Hepatocyte (in vitro differentiated cells): ENCODE data around the gene HSPB2. TPM values are rescaled to one million over a fixed set of nuclear protein-coding genes. Genes with fewer than 3 reads are reported as not detected.

ENCODE experiments used
- DNase-seq: peaks from one replicate; pipeline ENCODE4 v3.0.0-alpha.2; 2016; ENCODE audit warnings: low spot score
- H2AFZ ChIP-seq: fragments of 200-600 bp; sonication (generic); 2 replicates; pipeline ENCODE4 v1.6.0; 2016; ENCODE audit warnings: antibody characterized with exemption, mild to moderate bottlenecking
- H3K27ac ChIP-seq: fragments of 200-600 bp; sonication (generic); 2 replicates; pipeline ENCODE4 v1.5.1; 2016; ENCODE audit warnings: mild to moderate bottlenecking
- H3K27me3 ChIP-seq: fragments of 200-600 bp; sonication (generic); 2 replicates; pipeline ENCODE4 v1.6.1; 2016
- H3K36me3 ChIP-seq: fragments of 200-600 bp; sonication (generic); replicated peaks from 2 replicates; pipeline ENCODE4 v1.5.1; 2016; ENCODE audit warnings: low read depth; ENCODE audit not compliant: insufficient read depth
- H3K4me1 ChIP-seq: fragments of 200-600 bp; sonication (generic); 2 replicates; pipeline ENCODE4 v1.5.1; 2016; ENCODE audit warnings: mild to moderate bottlenecking, moderate library complexity; ENCODE audit not compliant: insufficient read depth
- H3K4me2 ChIP-seq: fragments of 200-600 bp; sonication (generic); 2 replicates; pipeline ENCODE4 v1.6.0; 2016
- H3K4me3 ChIP-seq: fragments of 200-600 bp; sonication (generic); 2 replicates; pipeline ENCODE4 v1.5.1; 2016; ENCODE audit warnings: mild to moderate bottlenecking
- H3K79me2 ChIP-seq: fragments of 200-600 bp; sonication (generic); 2 replicates; pipeline ENCODE4 v1.6.0; 2017; ENCODE audit warnings: mild to moderate bottlenecking
- H3K9me2 ChIP-seq: fragments of 200-600 bp; sonication (generic); replicated peaks from 2 replicates; pipeline ENCODE4 v1.6.0; 2017; ENCODE audit warnings: mild to moderate bottlenecking; ENCODE audit not compliant: insufficient read depth
- H3K9me3 ChIP-seq: fragments of 200-600 bp; sonication (generic); 2 replicates; pipeline ENCODE4 v1.5.1; 2016; ENCODE audit warnings: low read depth, mild to moderate bottlenecking
- H4K20me1 ChIP-seq: fragments of 200-600 bp; sonication (generic); 2 replicates; pipeline ENCODE4 v1.6.0; 2016; ENCODE audit warnings: mild to moderate bottlenecking; ENCODE audit not compliant: insufficient read depth, poor library complexity, severe bottlenecking
- EZH2 ChIP-seq: fragments of 200-600 bp; sonication (generic); IDR thresholded peaks from 2 replicates; pipeline ENCODE4 v1.6.1; 2016; ENCODE audit warnings: antibody characterized with exemption, mild to moderate bottlenecking, borderline replicate concordance
- EZH2phosphoT487 ChIP-seq: fragments of 200-600 bp; sonication (generic); IDR thresholded peaks from one replicate; pipeline ENCODE4 v1.6.1; 2018; ENCODE audit warnings: antibody characterized with exemption, mild to moderate bottlenecking, low read depth, moderate library complexity; ENCODE audit not compliant: unreplicated experiment, severe bottlenecking
- WGBS: methylation state at CpG from one replicate; pipeline ENCODE4 v1.1.6; 2016; ENCODE audit warnings: low lambda C conversion rate; ENCODE audit errors: missing lambda C conversion rate; 5-methylcytosine and 5-hydroxymethylcytosine counted together
- polyA plus RNA-seq: library from polyadenylated mRNA; unstranded; fragments of >200 nt; fragmentation: Nextera tagmentation; extraction: Ambion mirVana; gene quantifications from 2 replicates; pipeline ENCODE4 v1.2.1, GENCODE V29; 2016
- total RNA-seq: library from RNA; depleted of rRNA; stranded (reverse); fragments of >200 nt; gene quantifications from 2 replicates; pipeline ENCODE4 v1.2.3, GENCODE V29; 2014
- TF ChIP-seq, protein P1 (sequence below): fragments of 200-600 bp; sonication (generic); IDR thresholded peaks from 2 replicates; pipeline ENCODE4 v1.5.1; 2016; ENCODE audit warnings: antibody characterized with exemption, mild to moderate bottlenecking; ENCODE audit not compliant: poor library complexity

HSPB2 gene
- total and polyA plus RNA-seq, 2 experiments from 2014 or later = 0.29 TPM; not detected in 1

DNA sequence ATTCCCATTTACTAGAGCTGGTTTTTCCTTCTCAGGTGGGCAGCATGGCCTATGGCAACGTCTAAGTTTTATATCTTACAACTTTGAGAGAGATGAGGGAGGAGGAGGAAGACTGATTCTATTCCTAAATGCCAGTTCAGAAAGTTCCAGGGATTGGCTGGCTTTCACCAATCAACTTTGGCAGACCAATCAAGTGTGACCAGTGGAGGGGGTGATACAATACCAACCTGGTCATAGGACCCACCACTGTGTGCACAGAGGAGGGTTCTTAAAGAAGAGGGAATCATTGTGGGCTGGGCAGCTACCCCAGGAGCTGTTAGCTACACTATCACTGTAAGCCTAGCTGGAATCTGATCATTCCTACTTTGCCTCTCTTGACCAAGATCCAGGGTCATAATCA is 32.7 kb downstream of the HSPB2 start:
- no peaks in the 10 kb centered on the region for H3K27me3 ChIP-seq
- peaks cover 18% of the 10 kb centered on the region for H3K4me1 ChIP-seq
- no peaks in the 10 kb centered on the region for H3K9me3 ChIP-seq
- H3K4me3 ChIP-seq = no peak overlapping the region
- 100% methylated on average over 1 of the region's 1 CpG for WGBS
- H4K20me1 ChIP-seq = no peaks in the 10 kb centered on the region
- no peak overlapping the region for H3K4me2 ChIP-seq
- TF ChIP-seq, protein P1, sequence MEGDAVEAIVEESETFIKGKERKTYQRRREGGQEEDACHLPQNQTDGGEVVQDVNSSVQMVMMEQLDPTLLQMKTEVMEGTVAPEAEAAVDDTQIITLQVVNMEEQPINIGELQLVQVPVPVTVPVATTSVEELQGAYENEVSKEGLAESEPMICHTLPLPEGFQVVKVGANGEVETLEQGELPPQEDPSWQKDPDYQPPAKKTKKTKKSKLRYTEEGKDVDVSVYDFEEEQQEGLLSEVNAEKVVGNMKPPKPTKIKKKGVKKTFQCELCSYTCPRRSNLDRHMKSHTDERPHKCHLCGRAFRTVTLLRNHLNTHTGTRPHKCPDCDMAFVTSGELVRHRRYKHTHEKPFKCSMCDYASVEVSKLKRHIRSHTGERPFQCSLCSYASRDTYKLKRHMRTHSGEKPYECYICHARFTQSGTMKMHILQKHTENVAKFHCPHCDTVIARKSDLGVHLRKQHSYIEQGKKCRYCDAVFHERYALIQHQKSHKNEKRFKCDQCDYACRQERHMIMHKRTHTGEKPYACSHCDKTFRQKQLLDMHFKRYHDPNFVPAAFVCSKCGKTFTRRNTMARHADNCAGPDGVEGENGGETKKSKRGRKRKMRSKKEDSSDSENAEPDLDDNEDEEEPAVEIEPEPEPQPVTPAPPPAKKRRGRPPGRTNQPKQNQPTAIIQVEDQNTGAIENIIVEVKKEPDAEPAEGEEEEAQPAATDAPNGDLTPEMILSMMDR = no peak
- TF ChIP-seq EZH2phosphoT487 (no peak), EZH2 (no peak)
- H3K27ac ChIP-seq = peak overlapping the region; percentile 85
- H3K9me2 ChIP-seq = no peaks in the 10 kb centered on the region
- no peaks in the 10 kb centered on the region for H3K36me3 ChIP-seq
- DNase-seq = no peak
- H3K79me2 ChIP-seq = peaks cover 3% of the 10 kb centered on the region
- H2AFZ ChIP-seq = no peak overlapping the region

DNA sequence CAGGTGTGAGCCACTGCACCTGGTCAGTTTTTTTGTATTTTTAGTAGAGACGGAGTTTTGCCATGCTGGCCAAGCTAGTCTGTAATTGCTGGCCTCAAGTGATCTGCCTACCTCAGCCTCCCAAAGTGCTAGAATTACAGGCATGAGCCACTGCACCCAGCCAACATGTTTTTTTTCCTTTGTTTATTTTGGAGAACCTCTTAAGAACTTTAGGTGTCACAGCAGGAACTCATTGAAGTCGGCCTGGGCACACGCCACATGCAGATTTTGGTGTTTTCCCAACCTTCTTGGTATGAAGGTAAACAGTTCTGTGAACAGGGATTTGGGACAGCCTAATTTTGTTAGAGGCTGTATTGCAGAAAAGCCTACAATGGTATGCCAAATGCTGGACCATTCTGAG is 34.0 kb downstream of the HSPB2 start:
- Histone ChIP-seq H3K79me2 (peaks cover 3% of the 10 kb centered on the region), H3K4me2 (no peak overlapping the region), H3K9me2 (no peaks in the 10 kb centered on the region), H3K9me3 (no peaks in the 10 kb centered on the region), H3K4me1 (peaks cover 18% of the 10 kb centered on the region), H3K27ac (no peak overlapping the region), H4K20me1 (no peaks in the 10 kb centered on the region), H3K4me3 (no peak overlapping the region), H3K36me3 (no peaks in the 10 kb centered on the region), H3K27me3 (no peaks in the 10 kb centered on the region), H2AFZ (no peak overlapping the region)
- DNase-seq = no peak
- WGBS = 87% methylated on average over 3 of the region's 3 CpGs
- TF ChIP-seq EZH2phosphoT487 = no peak
- no peak for TF ChIP-seq EZH2
- TF ChIP-seq, protein P1 = no peak

DNA sequence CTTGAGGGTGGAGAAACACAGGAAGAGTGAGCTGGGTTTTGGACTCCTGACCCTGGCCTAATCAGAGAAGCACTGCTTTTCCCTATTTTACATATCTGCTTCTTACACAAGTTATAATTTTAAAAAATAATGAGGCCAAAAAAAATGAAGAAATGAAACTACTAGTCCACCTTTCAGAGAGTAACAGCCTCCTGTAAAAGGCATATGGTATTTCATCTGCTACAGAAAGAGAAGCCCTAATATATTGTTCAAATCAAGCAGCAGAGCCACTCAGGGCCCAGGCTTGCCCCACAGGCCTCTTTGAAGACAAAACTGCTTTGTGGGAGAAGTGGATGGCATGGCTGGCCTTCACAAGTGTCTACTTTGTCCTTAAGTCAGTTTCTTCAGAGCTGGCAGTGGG is 34.6 kb downstream of the HSPB2 start:
- DNase-seq = no peak
- no peaks in the 10 kb centered on the region for H3K9me3 ChIP-seq
- peaks cover 18% of the 10 kb centered on the region for H3K4me1 ChIP-seq
- TF ChIP-seq, protein P1 = no peak
- no peak for TF ChIP-seq EZH2
- TF ChIP-seq EZH2phosphoT487 = no peak
- H3K79me2 ChIP-seq = peaks cover 3% of the 10 kb centered on the region
- H3K36me3 ChIP-seq = no peaks in the 10 kb centered on the region
- H3K4me3 ChIP-seq = no peak overlapping the region
- no peak overlapping the region for H3K27ac ChIP-seq
- H3K9me2 ChIP-seq = no peaks in the 10 kb centered on the region
- H3K27me3 ChIP-seq = no peaks in the 10 kb centered on the region
- H2AFZ ChIP-seq = no peak overlapping the region
- no peak overlapping the region for H3K4me2 ChIP-seq
- no peaks in the 10 kb centered on the region for H4K20me1 ChIP-seq
